HG03135 (cell line): Measurements from ENCODE around the gene TMEM51.

ENCODE experiments used
- ATAC-seq: cut with Tn5 transposase; IDR thresholded peaks from one replicate; pipeline ENCODE4 v1.9.1; 2021; ENCODE audit warnings: mild to moderate bottlenecking, moderate library complexity; ENCODE audit not compliant: unreplicated experiment

The TMEM51 gene

GRCh38 chr1:15191770-15192169 is 38.2 kb downstream of the TMEM51 start:
- no peak for ATAC-seq

- ATAC-seq, result no peak
Measured at GRCh38 chr1:15192916-15193550, 39.5 kb downstream of the TMEM51 start.

- no peak for ATAC-seq
Measured at GRCh38 chr1:15195420-15196052, 42.0 kb downstream of the TMEM51 start.

- ATAC-seq, result no peak
Measured at GRCh38 chr1:15196069-15196468, 42.5 kb downstream of the TMEM51 start.

GRCh38 chr1:15196807-15197530 is 43.4 kb downstream of the TMEM51 start:
- no peak for ATAC-seq

GRCh38 chr1:15197591-15198447 is 44.3 kb downstream of the TMEM51 start:
- no peak for ATAC-seq

- no peak for ATAC-seq
Measured at GRCh38 chr1:15198684-15199083, 45.1 kb downstream of the TMEM51 start.

GRCh38 chr1:15201221-15201620 is 47.7 kb downstream of the TMEM51 start:
- ATAC-seq, result no peak

- no peak for ATAC-seq
Measured at GRCh38 chr1:15201849-15202551, 48.5 kb downstream of the TMEM51 start.

GRCh38 chr1:15204931-15205330 is 51.4 kb downstream of the TMEM51 start:
- no peak for ATAC-seq

GRCh38 chr1:15205586-15206346 is 52.2 kb downstream of the TMEM51 start:
- ATAC-seq, result no peak

- no peak for ATAC-seq
Measured at GRCh38 chr1:15206418-15207030, 53.0 kb downstream of the TMEM51 start.

- no peak for ATAC-seq
Measured at GRCh38 chr1:15207031-15207828, 53.7 kb downstream of the TMEM51 start.

GRCh38 chr1:15207829-15208429 is 54.4 kb downstream of the TMEM51 start:
- no peak for ATAC-seq

- no peak for ATAC-seq
Measured at GRCh38 chr1:15210651-15211375, 57.3 kb downstream of the TMEM51 start.

GRCh38 chr1:15211424-15211823 is 57.9 kb downstream of the TMEM51 start:
- ATAC-seq, result no peak

- no peak for ATAC-seq
Measured at GRCh38 chr1:15212216-15212953, 58.8 kb downstream of the TMEM51 start.
